PFSK-1 (cell line): ENCODE results near the gene C1orf105.

Source experiments
- FOXP2 ChIP-seq: optimal IDR thresholded peaks from 2 replicates; pipeline ENCODE3; 2011; ENCODE audit warnings: borderline replicate concordance, control low read depth, inconsistent platforms; ENCODE audit not compliant: insufficient read depth; ENCODE audit errors: extremely low read length, extremely low read depth
- POLR2AphosphoS5 ChIP-seq: IDR thresholded peaks from 2 replicates; pipeline ENCODE4 v1.6.1; 2012; ENCODE audit warnings: low read depth, mild to moderate bottlenecking, control low read depth, low read length, moderate library complexity
- SIN3A ChIP-seq: IDR thresholded peaks from 2 replicates; pipeline ENCODE4 v1.6.1; 2012; ENCODE audit warnings: mild to moderate bottlenecking, low read length, moderate library complexity, borderline replicate concordance; ENCODE audit not compliant: insufficient read depth
- TAF1 ChIP-seq: IDR thresholded peaks from 2 replicates; pipeline ENCODE4 v1.6.1; 2012; ENCODE audit warnings: low read length, control low read depth, borderline replicate concordance; ENCODE audit not compliant: insufficient read depth
- TF ChIP-seq, protein P1 (sequence below), 2 experiments: IDR thresholded peaks; 2 replicates each; pipeline versions ENCODE4 v1.6.1 to v1.8.0; 2011 to 2012; ENCODE audit warnings: low read depth in 2 of 2, low read length in 2 of 2, control low read depth in 1 of 2, inconsistent platforms in 1 of 2, mild to moderate bottlenecking in 1 of 2, moderate library complexity in 1 of 2; ENCODE audit not compliant: insufficient read depth in 1 of 2

The C1orf105 gene

DNA sequence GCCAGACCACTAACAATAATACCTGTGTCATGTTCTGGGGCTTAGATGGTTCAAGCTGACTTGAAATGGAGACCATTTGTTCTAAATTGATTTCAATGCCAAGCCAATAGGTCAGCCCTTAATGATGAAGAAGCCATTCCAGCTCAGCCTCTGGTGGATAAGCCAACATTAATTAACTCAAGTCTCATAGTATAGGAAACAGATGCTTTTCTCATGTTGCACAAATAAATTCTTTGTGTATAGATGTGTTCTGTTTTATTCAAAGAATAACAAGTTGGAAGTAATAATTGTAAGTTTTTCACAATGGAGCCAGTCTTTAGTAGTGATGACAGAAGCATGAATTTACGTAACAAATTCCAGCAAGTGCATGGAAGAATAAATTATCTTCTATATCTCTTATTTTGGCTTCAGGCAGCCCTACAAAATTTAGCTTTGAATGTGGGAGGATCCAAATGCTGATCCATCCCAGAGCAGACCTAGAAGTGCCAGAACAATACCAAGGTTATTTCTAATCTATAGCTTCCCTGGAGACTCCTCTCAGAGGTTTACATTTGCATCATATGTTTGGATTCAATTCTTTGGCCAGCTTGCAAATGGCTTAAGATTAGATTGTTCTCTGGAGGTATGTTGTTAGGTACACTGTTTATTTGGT, 42.2 kb upstream of the C1orf105 start:
- TF ChIP-seq, protein P1, sequence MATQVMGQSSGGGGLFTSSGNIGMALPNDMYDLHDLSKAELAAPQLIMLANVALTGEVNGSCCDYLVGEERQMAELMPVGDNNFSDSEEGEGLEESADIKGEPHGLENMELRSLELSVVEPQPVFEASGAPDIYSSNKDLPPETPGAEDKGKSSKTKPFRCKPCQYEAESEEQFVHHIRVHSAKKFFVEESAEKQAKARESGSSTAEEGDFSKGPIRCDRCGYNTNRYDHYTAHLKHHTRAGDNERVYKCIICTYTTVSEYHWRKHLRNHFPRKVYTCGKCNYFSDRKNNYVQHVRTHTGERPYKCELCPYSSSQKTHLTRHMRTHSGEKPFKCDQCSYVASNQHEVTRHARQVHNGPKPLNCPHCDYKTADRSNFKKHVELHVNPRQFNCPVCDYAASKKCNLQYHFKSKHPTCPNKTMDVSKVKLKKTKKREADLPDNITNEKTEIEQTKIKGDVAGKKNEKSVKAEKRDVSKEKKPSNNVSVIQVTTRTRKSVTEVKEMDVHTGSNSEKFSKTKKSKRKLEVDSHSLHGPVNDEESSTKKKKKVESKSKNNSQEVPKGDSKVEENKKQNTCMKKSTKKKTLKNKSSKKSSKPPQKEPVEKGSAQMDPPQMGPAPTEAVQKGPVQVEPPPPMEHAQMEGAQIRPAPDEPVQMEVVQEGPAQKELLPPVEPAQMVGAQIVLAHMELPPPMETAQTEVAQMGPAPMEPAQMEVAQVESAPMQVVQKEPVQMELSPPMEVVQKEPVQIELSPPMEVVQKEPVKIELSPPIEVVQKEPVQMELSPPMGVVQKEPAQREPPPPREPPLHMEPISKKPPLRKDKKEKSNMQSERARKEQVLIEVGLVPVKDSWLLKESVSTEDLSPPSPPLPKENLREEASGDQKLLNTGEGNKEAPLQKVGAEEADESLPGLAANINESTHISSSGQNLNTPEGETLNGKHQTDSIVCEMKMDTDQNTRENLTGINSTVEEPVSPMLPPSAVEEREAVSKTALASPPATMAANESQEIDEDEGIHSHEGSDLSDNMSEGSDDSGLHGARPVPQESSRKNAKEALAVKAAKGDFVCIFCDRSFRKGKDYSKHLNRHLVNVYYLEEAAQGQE (IDR thresholded peaks at IDR 0.05; ENCODE audit: insufficient read depth in 1 of 2, low read depth in 2 of 2, low read length in 2 of 2): no peak
- no peak for TF ChIP-seq SIN3A
- TF ChIP-seq FOXP2: no peak

DNA sequence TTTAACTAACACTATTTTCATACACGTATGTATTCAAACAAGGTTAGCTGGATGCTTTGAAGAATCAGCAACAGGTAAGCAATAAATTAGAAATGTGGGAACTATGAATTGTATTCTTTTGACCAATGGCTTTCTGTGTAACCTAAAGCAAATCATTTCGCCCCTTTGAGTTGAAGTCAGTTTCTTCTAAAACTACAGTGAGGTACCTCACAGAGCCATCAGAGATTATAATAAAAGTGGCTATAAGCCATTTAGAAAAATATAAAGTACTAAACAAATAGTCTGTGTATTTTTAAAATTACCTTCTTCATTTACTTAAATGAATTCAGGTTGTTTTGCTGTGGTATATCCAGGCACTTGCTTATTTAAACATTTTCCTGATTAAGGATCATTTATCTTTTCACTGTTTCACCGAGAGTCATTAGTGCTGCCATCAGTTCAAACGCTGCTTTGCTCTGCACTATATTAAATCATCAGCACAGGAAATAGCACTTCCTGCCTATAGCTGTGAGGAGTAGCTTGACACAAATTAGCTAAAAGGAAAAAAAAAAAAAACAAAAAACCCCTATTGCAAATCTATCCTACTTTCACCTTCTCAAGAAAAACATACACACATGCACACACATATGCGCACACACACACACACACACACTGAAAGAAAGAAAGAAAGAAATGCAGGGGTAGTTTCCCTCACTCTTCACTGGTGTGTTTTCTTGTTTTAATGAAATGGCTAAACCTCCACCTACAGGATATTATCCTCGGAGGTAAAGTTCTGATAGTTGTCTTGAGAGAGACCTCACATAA, 39.8 kb upstream of the C1orf105 start:
- TF ChIP-seq POLR2AphosphoS5 (no peak), SIN3A (peak; percentile 40; the same call in 1 of the 2 replicates), TAF1 (no peak), FOXP2 (no peak)
- TF ChIP-seq, protein P1 (IDR thresholded peaks at IDR 0.05; ENCODE audit: insufficient read depth in 1 of 2, low read depth in 2 of 2, low read length in 2 of 2): no peak

DNA sequence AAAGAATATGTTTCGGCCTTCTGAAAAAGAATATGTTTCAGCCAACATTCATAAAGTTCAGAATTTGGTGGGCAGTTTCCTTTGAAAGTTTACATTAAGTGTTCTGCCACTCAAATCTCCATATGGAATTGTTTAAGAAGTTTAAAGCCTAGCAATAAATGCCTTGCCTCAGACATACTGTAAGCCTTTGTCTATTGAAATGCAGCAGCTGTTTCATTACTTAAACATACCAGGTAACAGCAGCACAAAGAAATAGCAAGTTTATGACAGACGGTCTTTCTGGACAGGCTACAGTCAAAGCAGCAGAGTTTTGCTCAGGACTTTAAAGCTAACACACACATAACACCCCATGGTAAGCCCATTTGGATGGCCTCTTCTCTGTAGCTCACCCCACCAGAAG, 38.5 kb upstream of the C1orf105 start:
- TF ChIP-seq, protein P1 (IDR thresholded peaks at IDR 0.05; ENCODE audit: insufficient read depth in 1 of 2, low read depth in 2 of 2, low read length in 2 of 2): no peak
- TF ChIP-seq FOXP2 (no peak), TAF1 (no peak), SIN3A (no peak), POLR2AphosphoS5 (no peak)

DNA sequence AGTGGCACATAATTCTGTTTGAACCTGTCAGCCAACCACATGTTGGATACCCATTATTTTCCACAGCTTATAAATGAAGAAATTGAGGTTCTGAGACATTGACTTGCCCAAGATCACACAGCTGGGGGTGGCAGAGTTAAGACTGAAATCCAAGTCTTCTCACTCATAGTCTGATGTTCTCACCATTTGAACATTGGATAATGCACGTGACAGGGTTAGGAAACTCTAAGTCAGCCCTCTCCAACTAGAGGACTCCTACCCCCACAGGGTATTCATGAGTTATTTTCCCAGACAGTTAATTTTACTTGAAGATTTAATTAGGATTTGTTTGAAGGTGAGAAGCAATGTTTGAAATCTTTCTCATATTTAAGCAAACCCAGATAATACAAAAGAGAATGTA, 38.1 kb upstream of the C1orf105 start:
- TF ChIP-seq, protein P1 (IDR thresholded peaks at IDR 0.05; ENCODE audit: insufficient read depth in 1 of 2, low read depth in 2 of 2, low read length in 2 of 2): no peak
- no peak for TF ChIP-seq SIN3A
- no peak for TF ChIP-seq TAF1
- TF ChIP-seq POLR2AphosphoS5: no peak
- no peak for TF ChIP-seq FOXP2
